ENCODE results near the gene IFIH1.

GRCh38 chr2:162342841-162343240, 24.4 kb upstream of the IFIH1 start:
- TF ChIP-seq CTCF (IDR thresholded peaks at IDR 0.05), result no peak
- no peak for TF ChIP-seq POLR2AphosphoS5 (IDR thresholded peaks at IDR 0.05; ENCODE audit: insufficient read depth in 1 of 2, low read depth in 1 of 2)

All from vagina (tissue), 2 donors.